ENCODE results near the gene THBD.

DNA sequence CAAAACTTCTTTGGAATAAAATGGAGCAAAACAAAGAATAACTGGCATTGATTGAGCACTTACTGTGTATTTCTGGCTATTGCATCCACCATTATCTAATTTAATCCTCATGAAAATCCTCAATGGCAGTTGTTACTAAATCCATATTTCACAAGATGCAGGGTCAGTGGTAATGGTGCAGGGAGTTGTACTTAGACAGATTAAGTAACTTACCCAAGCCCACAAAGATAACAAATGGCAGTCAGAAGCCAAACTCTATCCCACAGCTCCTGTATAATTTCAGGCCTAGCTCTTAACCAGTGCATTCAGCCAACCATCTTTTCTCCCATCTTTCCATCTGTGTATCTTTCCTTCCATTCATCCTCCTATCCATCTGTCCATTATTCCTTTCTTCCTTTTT is 43.7 kb downstream of the THBD start:
- TF ChIP-seq, protein P1, sequence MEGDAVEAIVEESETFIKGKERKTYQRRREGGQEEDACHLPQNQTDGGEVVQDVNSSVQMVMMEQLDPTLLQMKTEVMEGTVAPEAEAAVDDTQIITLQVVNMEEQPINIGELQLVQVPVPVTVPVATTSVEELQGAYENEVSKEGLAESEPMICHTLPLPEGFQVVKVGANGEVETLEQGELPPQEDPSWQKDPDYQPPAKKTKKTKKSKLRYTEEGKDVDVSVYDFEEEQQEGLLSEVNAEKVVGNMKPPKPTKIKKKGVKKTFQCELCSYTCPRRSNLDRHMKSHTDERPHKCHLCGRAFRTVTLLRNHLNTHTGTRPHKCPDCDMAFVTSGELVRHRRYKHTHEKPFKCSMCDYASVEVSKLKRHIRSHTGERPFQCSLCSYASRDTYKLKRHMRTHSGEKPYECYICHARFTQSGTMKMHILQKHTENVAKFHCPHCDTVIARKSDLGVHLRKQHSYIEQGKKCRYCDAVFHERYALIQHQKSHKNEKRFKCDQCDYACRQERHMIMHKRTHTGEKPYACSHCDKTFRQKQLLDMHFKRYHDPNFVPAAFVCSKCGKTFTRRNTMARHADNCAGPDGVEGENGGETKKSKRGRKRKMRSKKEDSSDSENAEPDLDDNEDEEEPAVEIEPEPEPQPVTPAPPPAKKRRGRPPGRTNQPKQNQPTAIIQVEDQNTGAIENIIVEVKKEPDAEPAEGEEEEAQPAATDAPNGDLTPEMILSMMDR (IDR thresholded peaks at IDR 0.05), result no peak
- TF ChIP-seq POLR2A (IDR thresholded peaks at IDR 0.05) (no peak), POLR2AphosphoS5 (IDR thresholded peaks at IDR 0.05) (no peak)

All from prostate gland (tissue), 2 donors.